Stimulated activated CD4-positive, alpha-beta T cell treated with anti-CD3 and anti-CD28 coated beads, Interleukin-4, amount 100 ng/mL, for 24 hours (primary cell): Measurements from ENCODE around the gene EYA2.
"Not testable (repeated sequence)": the region's sequence is repeated elsewhere in the genome, so short reads cannot be mapped to it uniquely, and the experiment has no call there.

Experiments used
- DNase-seq: peaks from one replicate; pipeline ENCODE4 v3.0.0-alpha.2; 2020

The EYA2 gene

GRCh38 chr20:46894579-46894958 is at the start of gene EYA2:
TSS of gene EYA2 (plus strand) at chr20:46894843. CDS start at chr20:46990011, 95,168 bp downstream.
- DNase-seq, result no peak

GRCh38 chr20:46844965-46845364 is 49.7 kb upstream of the EYA2 start:
- no peak for DNase-seq

- no peak for DNase-seq
Measured at GRCh38 chr20:46849269-46849668, 45.4 kb upstream of the EYA2 start.

GRCh38 chr20:46849751-46850150 is 44.9 kb upstream of the EYA2 start:
- DNase-seq, result no peak

- no peak for DNase-seq
Measured at GRCh38 chr20:46850416-46850815, 44.2 kb upstream of the EYA2 start.

- no peak for DNase-seq
Measured at GRCh38 chr20:46850896-46851295, 43.7 kb upstream of the EYA2 start.

GRCh38 chr20:46851746-46852145 is 42.9 kb upstream of the EYA2 start:
- no peak for DNase-seq

GRCh38 chr20:46852313-46852712 is 42.3 kb upstream of the EYA2 start:
- no peak for DNase-seq

GRCh38 chr20:46853926-46854325 is 40.7 kb upstream of the EYA2 start:
- no peak for DNase-seq

- DNase-seq, result no peak
Measured at GRCh38 chr20:46857061-46857831, 37.4 kb upstream of the EYA2 start.

GRCh38 chr20:46865824-46866223 is 28.8 kb upstream of the EYA2 start:
- no peak for DNase-seq

GRCh38 chr20:46870041-46870440 is 24.6 kb upstream of the EYA2 start:
- no peak for DNase-seq

- no peak for DNase-seq
Measured at GRCh38 chr20:46872328-46873211, 22.1 kb upstream of the EYA2 start.

- DNase-seq, result no peak
Measured at GRCh38 chr20:46875059-46875458, 19.6 kb upstream of the EYA2 start.

GRCh38 chr20:46879386-46879785 is 15.3 kb upstream of the EYA2 start:
- no peak for DNase-seq

GRCh38 chr20:46879963-46880362 is 14.7 kb upstream of the EYA2 start:
- DNase-seq, result not testable (repeated sequence)

GRCh38 chr20:46883892-46884291 is 10.8 kb upstream of the EYA2 start:
- no peak for DNase-seq

GRCh38 chr20:46890682-46891081 is 4.0 kb upstream of the EYA2 start:
- no peak for DNase-seq

GRCh38 chr20:46893051-46893450 is 1.6 kb upstream of the EYA2 start:
- DNase-seq, result no peak

- DNase-seq, result no peak
Measured at GRCh38 chr20:46893877-46894578, 615 bp upstream of the EYA2 start.

GRCh38 chr20:46894971-46895905 is 595 bp downstream of the EYA2 start:
- no peak for DNase-seq

- no peak for DNase-seq
Measured at GRCh38 chr20:46895906-46896242, 1.2 kb downstream of the EYA2 start.
